ELR (cell line): ENCODE measurements around the gene TNFAIP8.

ENCODE experiments used
- DNase-seq: peaks from one replicate; pipeline ENCODE4 v3.0.0-alpha.2; 2015; ENCODE audit warnings: low read depth

The TNFAIP8 gene

GRCh38 chr5:119346394-119346793, 9.4 kb upstream of the TNFAIP8 start:
- no peak for DNase-seq

GRCh38 chr5:119347574-119347973, 8.2 kb upstream of the TNFAIP8 start:
- DNase-seq: no peak

GRCh38 chr5:119347991-119348390, 7.8 kb upstream of the TNFAIP8 start:
- no peak for DNase-seq

- no peak for DNase-seq
Measured at GRCh38 chr5:119353213-119353612, 2.6 kb upstream of the TNFAIP8 start.

GRCh38 chr5:119353686-119354366, 2.0 kb upstream of the TNFAIP8 start:
- DNase-seq: no peak

GRCh38 chr5:119354537-119355243, 1.1 kb upstream of the TNFAIP8 start:
- DNase-seq: no peak

- peak; percentile 15 for DNase-seq
Measured at GRCh38 chr5:119355244-119355638, 578 bp upstream of the TNFAIP8 start.

- DNase-seq: no peak
Measured at GRCh38 chr5:119356612-119357188, 881 bp downstream of the TNFAIP8 start.

GRCh38 chr5:119357270-119357669, 1.5 kb downstream of the TNFAIP8 start:
- DNase-seq: no peak

- no peak for DNase-seq
Measured at GRCh38 chr5:119357808-119358529, 2.1 kb downstream of the TNFAIP8 start.

GRCh38 chr5:119358530-119358900, 2.7 kb downstream of the TNFAIP8 start:
- no peak for DNase-seq

GRCh38 chr5:119358901-119359603, 3.2 kb downstream of the TNFAIP8 start:
- no peak for DNase-seq

- no peak for DNase-seq
Measured at GRCh38 chr5:119359737-119360413, 4.1 kb downstream of the TNFAIP8 start.

GRCh38 chr5:119360905-119361593, 5.2 kb downstream of the TNFAIP8 start:
- peak; percentile 70 for DNase-seq

GRCh38 chr5:119361594-119362125, 5.8 kb downstream of the TNFAIP8 start:
- DNase-seq: no peak

GRCh38 chr5:119362714-119363113, 6.9 kb downstream of the TNFAIP8 start:
- DNase-seq: no peak

GRCh38 chr5:119363271-119363670, 7.5 kb downstream of the TNFAIP8 start:
- no peak for DNase-seq

- no peak for DNase-seq
Measured at GRCh38 chr5:119363936-119364335, 8.1 kb downstream of the TNFAIP8 start.

- no peak for DNase-seq
Measured at GRCh38 chr5:119365847-119366539, 10.2 kb downstream of the TNFAIP8 start.

GRCh38 chr5:119366540-119366881, 10.7 kb downstream of the TNFAIP8 start:
- no peak for DNase-seq
